ENCODE data around the gene KLK12.

GRCh38 chr19:51026554-51026831 is 8.3 kb downstream of the KLK12 start, which contains the start of gene KLK11:
- no peak for TF ChIP-seq POLR2A (IDR thresholded peaks at IDR 0.05; ENCODE audit: low read depth, low read length)
- TF ChIP-seq POLR2AphosphoS5 (IDR thresholded peaks at IDR 0.05; ENCODE audit: low read depth, low read length), result no peak
- no peak for TF ChIP-seq TAF1 (IDR thresholded peaks at IDR 0.05; ENCODE audit: borderline replicate concordance, low read depth, low read length)
